Thymus (tissue), 11 donors: ENCODE results near the gene DMKN. TPM values are rescaled to one million over a fixed set of nuclear protein-coding genes. Genes with fewer than 3 reads are reported as not detected.
"Not testable (repeated sequence)": the region's sequence is repeated elsewhere in the genome, so short reads cannot be mapped to it uniquely, and the experiment has no call there.

Source experiments
- DNase-seq, 9 donors: peaks; one replicate each; pipeline ENCODE4 v3.0.0-alpha.2; 2013; ENCODE audit warnings: low spot score in 9 of 9, low read depth in 6 of 9, missing footprints in 1 of 9
- H3K27ac ChIP-seq, 2 donors: one replicate each; pipeline ENCODE4 v1.5.1; 2013; ENCODE audit warnings: control low read depth in 1 of 2, low read depth in 1 of 2, low read length in 1 of 2, mild to moderate bottlenecking in 1 of 2, moderate library complexity in 1 of 2
- H3K27me3 ChIP-seq, 2 donors: one replicate each; pipeline ENCODE4 v1.5.1; 2013; ENCODE audit warnings: low read length in 1 of 2; ENCODE audit not compliant: control insufficient read depth in 2 of 2, insufficient read depth in 1 of 2
- H3K36me3 ChIP-seq, 2 donors: one replicate each; pipeline ENCODE4 v1.5.1; 2013; ENCODE audit warnings: low read length in 1 of 2, mild to moderate bottlenecking in 1 of 2, moderate library complexity in 1 of 2; ENCODE audit not compliant: control insufficient read depth in 2 of 2, insufficient read depth in 2 of 2
- H3K4me1 ChIP-seq, 2 donors: one replicate each; pipeline ENCODE4 v1.5.1; 2013; ENCODE audit warnings: low read length in 2 of 2; ENCODE audit not compliant: control insufficient read depth in 2 of 2, insufficient read depth in 2 of 2
- H3K4me3 ChIP-seq, 2 donors: one replicate each; pipeline ENCODE4 v1.5.1; 2013; ENCODE audit warnings: low read length in 2 of 2, control low read depth in 1 of 2, mild to moderate bottlenecking in 1 of 2
- H3K9me3 ChIP-seq, 2 donors: one replicate each; pipeline ENCODE4 v1.5.1; 2013; ENCODE audit warnings: low read length in 1 of 2, mild to moderate bottlenecking in 1 of 2; ENCODE audit not compliant: control insufficient read depth in 2 of 2, insufficient read depth in 1 of 2
- WGBS: extraction: QIAGEN DNeasy Blood & Tissue Kit; methylation state at CpG from one replicate; pipeline ENCODE4 v1.1.7; 2013; 5-methylcytosine and 5-hydroxymethylcytosine counted together
- polyA plus RNA-seq: library from polyadenylated mRNA; stranded (reverse); fragments of 200-250 nt; gene quantifications from one replicate; pipeline ENCODE4 v1.2.3, GENCODE V29; 2013
- total RNA-seq: library from RNA; stranded (reverse); fragments of 120-200 nt; gene quantifications from one replicate; pipeline ENCODE4 v1.2.4, GENCODE V29; 2013
- donor health status: healthy.

Gene DMKN
- total and polyA plus RNA-seq, 2 donors = 23.2 to 175 TPM

GRCh38 chr19:35468637-35469036 lies 44.8 kb downstream of the DMKN start:
- Histone ChIP-seq H3K27ac (no peak overlapping the region), H3K4me1 (peaks cover 0 to under 1% of the 10 kb centered on the region in 2 donors), H3K4me3 (no peak overlapping the region), H3K36me3 (no peaks in the 10 kb centered on the region), H3K9me3 (no peaks in the 10 kb centered on the region), H3K27me3 (no peaks in the 10 kb centered on the region)
- DNase-seq = peak in 3 of 9 donors; percentile 10 to 51 (median 28)
- 32% methylated on average over 2 of the region's 2 CpGs for WGBS

GRCh38 chr19:35466259-35466658 lies 47.2 kb downstream of the DMKN start:
- no peaks in the 10 kb centered on the region for H3K27me3 ChIP-seq
- no peaks in the 10 kb centered on the region for H3K9me3 ChIP-seq
- H3K36me3 ChIP-seq = no peaks in the 10 kb centered on the region
- H3K4me3 ChIP-seq = no peak overlapping the region
- H3K27ac ChIP-seq = no peak overlapping the region
- peaks cover 0 to 17% of the 10 kb centered on the region in 2 donors for H3K4me1 ChIP-seq
- WGBS = 88% methylated on average over 1 of the region's 1 CpG
- no peak for DNase-seq

- not testable (repeated sequence) for H3K36me3 ChIP-seq, H3K4me3 ChIP-seq, DNase-seq, H3K27me3 ChIP-seq, H3K9me3 ChIP-seq
- Histone ChIP-seq H3K4me1 (peaks cover 0 to 35% of the 10 kb centered on the region in 2 donors), H3K27ac (peak overlapping the region in 1 of 2 donors; percentile 50)
- 40% methylated on average over 7 of the region's 7 CpGs for WGBS
Measured at GRCh38 chr19:35462956-35463355, 50.5 kb downstream of the DMKN start.

GRCh38 chr19:35462476-35462953 lies 50.9 kb downstream of the DMKN start:
- H3K4me1 ChIP-seq = peaks cover 0 to 39% of the 10 kb centered on the region in 2 donors
- no peaks in the 10 kb centered on the region for H3K9me3 ChIP-seq
- no peaks in the 10 kb centered on the region for H3K27me3 ChIP-seq
- WGBS = 3% methylated on average over 6 of the region's 6 CpGs
- H3K4me3 ChIP-seq = no peak overlapping the region
- no peaks in the 10 kb centered on the region for H3K36me3 ChIP-seq
- peak in 8 of 9 donors; percentile 29 to 80 (median 54) for DNase-seq
- H3K27ac ChIP-seq = peak overlapping the region; percentile 22 to 59

- not testable (repeated sequence) for H3K9me3 ChIP-seq, H3K27me3 ChIP-seq, H3K27ac ChIP-seq, H3K36me3 ChIP-seq, DNase-seq, H3K4me3 ChIP-seq
- peaks cover 0 to 39% of the 10 kb centered on the region in 2 donors for H3K4me1 ChIP-seq
Measured at GRCh38 chr19:35461788-35462187, 51.7 kb downstream of the DMKN start.

GRCh38 chr19:35461060-35461459 lies 52.4 kb downstream of the DMKN start:
- H3K36me3 ChIP-seq = no peaks in the 10 kb centered on the region
- no peak for DNase-seq
- no peak overlapping the region for H3K27ac ChIP-seq
- H3K4me1 ChIP-seq = peaks cover 0 to 39% of the 10 kb centered on the region in 2 donors
- H3K4me3 ChIP-seq = no peak overlapping the region
- H3K9me3 ChIP-seq = no peaks in the 10 kb centered on the region
- H3K27me3 ChIP-seq = no peaks in the 10 kb centered on the region
- WGBS = 95% methylated on average over 9 of the region's 9 CpGs

- H3K4me3 ChIP-seq = no peak overlapping the region
- WGBS = 96% methylated on average over 10 of the region's 10 CpGs
- DNase-seq = no peak
- no peak overlapping the region for H3K27ac ChIP-seq
- peaks cover 0 to 40% of the 10 kb centered on the region in 2 donors for H3K4me1 ChIP-seq
- H3K36me3 ChIP-seq = no peaks in the 10 kb centered on the region
- no peaks in the 10 kb centered on the region for H3K27me3 ChIP-seq
- H3K9me3 ChIP-seq = no peaks in the 10 kb centered on the region
Measured at GRCh38 chr19:35460608-35461007, 52.8 kb downstream of the DMKN start.

- H3K27ac ChIP-seq = no peak overlapping the region
- H3K36me3 ChIP-seq = no peaks in the 10 kb centered on the region
- no peak for DNase-seq
- H3K4me3 ChIP-seq = no peak overlapping the region
- 84% methylated on average over 14 of the region's 14 CpGs for WGBS
- no peaks in the 10 kb centered on the region for H3K9me3 ChIP-seq
- H3K27me3 ChIP-seq = no peaks in the 10 kb centered on the region
- H3K4me1 ChIP-seq = peaks cover 0 to 41% of the 10 kb centered on the region in 2 donors
Measured at GRCh38 chr19:35459414-35460082, 53.9 kb downstream of the DMKN start.

- Histone ChIP-seq H3K9me3 (no peaks in the 10 kb centered on the region), H3K27ac (peak overlapping the region; percentile 20 to 55), H3K36me3 (no peaks in the 10 kb centered on the region), H3K4me1 (peaks cover 0 to 41% of the 10 kb centered on the region in 2 donors), H3K4me3 (no peak overlapping the region), H3K27me3 (no peaks in the 10 kb centered on the region)
- no peak for DNase-seq
- WGBS = 40% methylated on average over 10 of the region's 10 CpGs
Measured at GRCh38 chr19:35458731-35459391, 54.6 kb downstream of the DMKN start.
